ENCODE measurements around the gene LAMA2.

DNA sequence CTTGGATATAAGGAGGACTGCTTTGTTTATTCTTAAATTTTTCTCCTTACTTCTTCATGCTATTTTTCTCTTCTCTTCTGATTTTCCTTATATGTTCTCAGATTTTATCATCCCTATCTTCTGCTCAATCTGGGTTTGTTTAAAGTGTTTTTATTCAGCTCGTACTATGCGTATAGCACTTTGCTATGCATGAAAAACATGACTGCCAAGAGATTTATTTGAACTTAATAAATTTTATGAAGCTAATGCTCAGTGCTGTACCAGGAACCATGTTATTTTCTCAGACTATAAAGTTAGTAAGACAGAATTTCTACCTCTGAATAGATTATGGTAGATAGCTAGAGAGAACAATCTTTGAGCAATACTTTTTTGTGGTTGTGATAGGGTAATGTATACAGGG, 305.9 kb downstream of the LAMA2 start:
- TF ChIP-seq, protein P1, sequence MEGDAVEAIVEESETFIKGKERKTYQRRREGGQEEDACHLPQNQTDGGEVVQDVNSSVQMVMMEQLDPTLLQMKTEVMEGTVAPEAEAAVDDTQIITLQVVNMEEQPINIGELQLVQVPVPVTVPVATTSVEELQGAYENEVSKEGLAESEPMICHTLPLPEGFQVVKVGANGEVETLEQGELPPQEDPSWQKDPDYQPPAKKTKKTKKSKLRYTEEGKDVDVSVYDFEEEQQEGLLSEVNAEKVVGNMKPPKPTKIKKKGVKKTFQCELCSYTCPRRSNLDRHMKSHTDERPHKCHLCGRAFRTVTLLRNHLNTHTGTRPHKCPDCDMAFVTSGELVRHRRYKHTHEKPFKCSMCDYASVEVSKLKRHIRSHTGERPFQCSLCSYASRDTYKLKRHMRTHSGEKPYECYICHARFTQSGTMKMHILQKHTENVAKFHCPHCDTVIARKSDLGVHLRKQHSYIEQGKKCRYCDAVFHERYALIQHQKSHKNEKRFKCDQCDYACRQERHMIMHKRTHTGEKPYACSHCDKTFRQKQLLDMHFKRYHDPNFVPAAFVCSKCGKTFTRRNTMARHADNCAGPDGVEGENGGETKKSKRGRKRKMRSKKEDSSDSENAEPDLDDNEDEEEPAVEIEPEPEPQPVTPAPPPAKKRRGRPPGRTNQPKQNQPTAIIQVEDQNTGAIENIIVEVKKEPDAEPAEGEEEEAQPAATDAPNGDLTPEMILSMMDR (IDR thresholded peaks at IDR 0.05 in 2 of 3, conservative IDR thresholded peaks at IDR 0.05 in 1 of 3; ENCODE audit: borderline replicate concordance in 1 of 3, insufficient read depth in 1 of 3, low read depth in 2 of 3, low read length in 2 of 3), result no peak
- no peak for TF ChIP-seq POLR2A (IDR thresholded peaks at IDR 0.05; ENCODE audit: borderline replicate concordance, extremely low read depth, insufficient read depth, insufficient read length)
- no peak for TF ChIP-seq SP1 (IDR thresholded peaks at IDR 0.05; ENCODE audit: low read depth)
